ENCODE measurements around the gene GRIP1.
"Not testable (repeated sequence)": the region's sequence is repeated elsewhere in the genome, so short reads cannot be mapped to it uniquely, and the experiment has no call there.

GRIP1 gene

DNA sequence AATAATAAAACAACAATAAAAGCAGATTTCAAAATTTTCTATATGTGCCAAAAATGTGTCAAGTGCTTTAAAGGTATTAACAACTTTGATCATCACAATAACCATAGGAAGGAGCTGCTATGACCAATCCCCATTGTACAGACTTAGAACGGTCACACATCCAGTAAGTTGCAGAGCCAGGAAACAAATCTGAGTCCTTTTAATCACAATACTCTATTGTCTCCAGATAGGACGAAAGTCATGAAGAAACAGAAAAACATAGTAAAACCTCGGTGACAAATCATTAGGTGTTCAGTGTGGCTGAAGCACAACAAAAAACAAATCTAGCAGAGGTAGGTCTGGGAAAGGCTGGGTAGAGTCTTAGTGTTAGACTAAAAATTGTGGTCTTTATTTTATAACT lies 178.8 kb downstream of the GRIP1 start:
- no peak for TF ChIP-seq CTCF (IDR thresholded peaks at IDR 0.05; ENCODE audit: low read depth, low read length)
- Histone ChIP-seq H3K27me3 (no peaks in the 10 kb centered on the region), H3K36me3 (no peaks in the 10 kb centered on the region), H3K9me3 (no peaks in the 10 kb centered on the region), H3K4me1 (no peaks in the 10 kb centered on the region), H3K4me3 (ENCODE audit: low read depth, low read length) (no peak overlapping the region)
- DNase-seq = no peak

DNA sequence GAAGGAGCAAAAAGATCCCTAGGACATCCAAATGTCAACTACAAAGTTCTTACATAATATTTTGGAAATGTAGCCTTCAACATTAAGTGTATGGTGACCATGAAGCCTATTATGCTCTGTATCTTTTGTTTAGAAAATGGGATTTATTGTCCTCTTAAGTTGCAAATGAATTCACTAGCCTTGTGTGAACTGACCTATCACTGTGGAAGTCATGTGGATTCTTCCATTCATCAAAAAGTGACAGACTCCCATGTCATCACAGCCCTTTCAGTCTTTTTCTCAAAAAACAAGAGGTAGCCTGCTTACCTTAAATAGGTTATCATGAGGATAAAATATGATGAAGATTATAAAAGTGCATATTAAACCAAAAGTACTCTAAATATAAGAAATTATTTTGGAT lies 179.9 kb downstream of the GRIP1 start:
- Histone ChIP-seq H3K4me3 (ENCODE audit: low read depth, low read length) (no peak overlapping the region), H3K4me1 (no peaks in the 10 kb centered on the region)

DNA sequence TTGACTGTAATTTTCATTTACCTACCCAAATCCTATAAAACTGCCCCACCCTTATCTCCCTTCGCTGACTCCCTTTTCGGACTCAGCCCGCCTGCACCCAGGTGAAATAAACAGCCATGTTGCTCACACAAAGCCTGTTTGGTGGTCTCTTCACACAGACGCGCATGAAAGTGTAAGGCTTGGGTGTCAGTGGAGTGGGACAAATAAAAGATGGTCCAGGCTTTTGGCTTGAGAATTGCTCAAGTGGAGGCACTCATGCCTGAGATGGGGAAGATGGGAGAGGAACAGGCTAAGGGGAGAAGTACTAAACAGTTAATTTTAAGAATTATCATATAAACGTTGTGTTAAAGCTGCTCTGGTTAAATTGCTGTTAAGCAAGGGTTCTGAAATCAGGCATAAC lies 180.8 kb downstream of the GRIP1 start:
- not testable (repeated sequence) for H3K36me3 ChIP-seq; H3K4me1 ChIP-seq; DNase-seq; H3K4me3 ChIP-seq (ENCODE audit: low read depth, low read length); H3K9me3 ChIP-seq; H3K27me3 ChIP-seq

More for the DNA sequence above, 179.9 kb downstream of the GRIP1 start:
- no peak for TF ChIP-seq CTCF (IDR thresholded peaks at IDR 0.05; ENCODE audit: low read depth, low read length)
- DNase-seq = no peak
- Histone ChIP-seq H3K27me3 (no peaks in the 10 kb centered on the region), H3K9me3 (no peaks in the 10 kb centered on the region), H3K36me3 (no peaks in the 10 kb centered on the region)

DNA sequence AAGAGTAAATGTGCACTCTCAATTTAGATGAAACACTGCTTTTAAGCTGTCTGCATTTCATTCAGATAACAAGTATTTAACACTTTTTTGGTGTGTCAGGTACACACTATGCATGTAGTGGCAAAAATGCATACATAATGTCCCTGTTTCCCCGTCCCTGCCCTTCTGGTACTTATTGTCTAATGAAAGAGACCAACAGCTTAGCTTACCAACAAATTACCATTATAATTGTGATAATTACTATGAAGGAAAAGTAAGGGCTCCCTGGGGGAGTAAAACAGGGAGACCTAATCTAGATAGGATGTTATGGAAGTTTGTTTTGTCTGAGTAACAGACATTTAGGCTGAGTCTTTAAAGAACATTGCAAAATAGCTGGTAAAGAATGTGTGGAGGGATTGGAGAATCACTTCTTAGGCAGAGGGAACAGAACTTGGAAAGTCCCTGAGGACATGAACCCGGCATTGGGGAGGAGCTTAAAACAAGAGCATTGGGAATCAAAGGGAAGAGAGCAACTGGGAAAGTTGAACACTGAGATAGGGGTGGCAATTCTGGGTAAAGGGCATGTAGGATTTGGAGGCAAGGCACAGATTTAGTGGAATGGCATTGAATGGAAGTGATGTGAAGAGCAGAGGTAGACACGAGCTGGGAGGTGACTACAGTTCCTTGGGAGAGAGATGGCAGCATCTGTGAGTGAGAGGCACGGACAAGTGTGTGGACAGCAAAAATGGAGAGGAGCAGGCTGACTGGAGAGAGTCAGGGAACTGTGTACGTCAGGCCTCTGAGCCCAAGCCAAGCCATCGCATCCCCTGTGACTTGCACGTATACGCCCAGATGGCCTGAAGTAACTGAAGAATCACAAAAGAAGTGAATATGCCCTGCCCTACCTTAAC lies 181.6 kb downstream of the GRIP1 start:
- H3K27me3 ChIP-seq = no peaks in the 10 kb centered on the region
- no peak overlapping the region for H3K4me3 ChIP-seq (ENCODE audit: low read depth, low read length)
- DNase-seq = no peak
- H3K36me3 ChIP-seq = no peaks in the 10 kb centered on the region
- no peak for TF ChIP-seq CTCF (IDR thresholded peaks at IDR 0.05; ENCODE audit: low read depth, low read length)
- H3K4me1 ChIP-seq = no peaks in the 10 kb centered on the region
- H3K9me3 ChIP-seq = no peaks in the 10 kb centered on the region

DNA sequence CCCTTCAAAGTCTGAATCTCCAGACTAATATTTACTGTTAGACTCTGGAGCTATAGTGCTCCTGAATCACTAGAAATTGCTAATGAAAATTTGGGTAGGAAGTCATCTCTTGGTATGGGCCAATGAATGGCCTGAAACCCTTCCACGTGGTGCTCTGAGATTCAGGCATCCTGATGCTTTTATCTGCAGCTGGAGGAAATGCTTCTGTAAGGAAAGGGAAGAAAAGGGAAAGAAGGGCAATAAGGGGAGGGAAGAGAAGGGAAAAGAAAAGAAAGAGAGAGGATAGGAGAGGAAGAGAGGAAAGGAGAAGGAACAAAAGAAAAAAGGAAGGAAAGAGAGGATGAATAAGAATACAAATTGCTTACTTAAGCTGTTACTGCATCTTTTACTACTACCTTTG lies 182.3 kb downstream of the GRIP1 start:
- H3K9me3 ChIP-seq = no peaks in the 10 kb centered on the region
- H3K27me3 ChIP-seq = no peaks in the 10 kb centered on the region
- no peak for TF ChIP-seq CTCF (IDR thresholded peaks at IDR 0.05; ENCODE audit: low read depth, low read length)
- DNase-seq = no peak
- no peaks in the 10 kb centered on the region for H3K36me3 ChIP-seq
- H3K4me3 ChIP-seq (ENCODE audit: low read depth, low read length) = no peak overlapping the region
- no peaks in the 10 kb centered on the region for H3K4me1 ChIP-seq

GRCh38 chr12:66495709-66496108 lies 183.2 kb downstream of the GRIP1 start:
- Histone ChIP-seq H3K27me3 (no peaks in the 10 kb centered on the region; the same call in 1 of the 2 replicates), H3K4me1 (no peaks in the 10 kb centered on the region), H3K36me3 (no peaks in the 10 kb centered on the region), H3K9me3 (no peaks in the 10 kb centered on the region), H3K4me3 (ENCODE audit: low read depth, low read length) (no peak overlapping the region)
- no peak for DNase-seq
- no peak for TF ChIP-seq CTCF (IDR thresholded peaks at IDR 0.05; ENCODE audit: low read depth, low read length)

All from BE2C (cell line).